MM.1S (cell line): ENCODE results near the gene PROM2.

Source experiments
- CTCF ChIP-seq: fragments of 300-600 bp; sonication (generic); IDR thresholded peaks from 2 replicates; pipeline ENCODE4 v1.5.1; 2016; ENCODE audit warnings: antibody characterized with exemption, low read length, mixed read lengths
- EZH2 ChIP-seq: fragments of 300-600 bp; sonication (generic); optimal IDR thresholded peaks from 2 replicates; pipeline ENCODE3; 2017; ENCODE audit warnings: low read depth, mild to moderate bottlenecking, antibody characterized with exemption, low read length, mixed read lengths
- EZH2phosphoT487 ChIP-seq: fragments of 300-600 bp; sonication (generic); IDR thresholded peaks from 2 replicates; pipeline ENCODE4 v1.6.1; 2018; ENCODE audit warnings: antibody characterized with exemption, low read length

DNA sequence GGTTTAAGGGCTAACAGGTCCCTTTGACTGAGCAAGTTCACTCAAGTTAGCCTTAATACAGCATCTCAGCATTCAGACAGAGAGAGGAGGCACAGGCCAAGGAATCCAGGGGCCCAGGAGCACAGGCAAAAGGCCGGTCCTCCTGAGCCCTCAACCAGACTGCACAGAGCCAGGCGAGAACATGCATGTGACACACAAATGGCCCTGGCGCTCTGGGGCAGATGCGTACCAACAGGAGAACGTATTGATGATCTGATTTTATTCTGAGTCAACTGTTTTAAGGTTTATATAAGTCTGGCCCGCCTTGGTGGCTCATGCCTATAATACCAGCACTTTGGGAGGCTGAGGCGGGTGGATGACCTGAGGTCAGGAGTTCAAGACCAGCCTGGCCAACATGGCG lies 57.8 kb downstream of the PROM2 start:
- no peak for TF ChIP-seq EZH2
- no peak for TF ChIP-seq CTCF
- TF ChIP-seq EZH2phosphoT487 = no peak
